A673 (cell line): Measurements from ENCODE around the gene OR1N1.
"Not testable (repeated sequence)": the region's sequence is repeated elsewhere in the genome, so short reads cannot be mapped to it uniquely, and the experiment has no call there.

ENCODE experiments used
- EZH2 ChIP-seq: fragments of 200-600 bp; sonication (generic); IDR thresholded peaks from 2 replicates; pipeline ENCODE4 v1.6.1; 2017; ENCODE audit warnings: borderline replicate concordance, low read depth, mild to moderate bottlenecking, mixed read lengths, antibody characterized with exemption, low read length; ENCODE audit not compliant: poor library complexity, severe bottlenecking
- TF ChIP-seq, protein P1 (sequence below): fragments of 300-800, 200-600 bp; sonication (generic); conservative IDR thresholded peaks from 2 replicates; pipeline ENCODE4 v1.5.1; 2017; ENCODE audit warnings: low read depth, mild to moderate bottlenecking, antibody characterized with exemption, low read length, moderate library complexity, mixed read lengths

DNA sequence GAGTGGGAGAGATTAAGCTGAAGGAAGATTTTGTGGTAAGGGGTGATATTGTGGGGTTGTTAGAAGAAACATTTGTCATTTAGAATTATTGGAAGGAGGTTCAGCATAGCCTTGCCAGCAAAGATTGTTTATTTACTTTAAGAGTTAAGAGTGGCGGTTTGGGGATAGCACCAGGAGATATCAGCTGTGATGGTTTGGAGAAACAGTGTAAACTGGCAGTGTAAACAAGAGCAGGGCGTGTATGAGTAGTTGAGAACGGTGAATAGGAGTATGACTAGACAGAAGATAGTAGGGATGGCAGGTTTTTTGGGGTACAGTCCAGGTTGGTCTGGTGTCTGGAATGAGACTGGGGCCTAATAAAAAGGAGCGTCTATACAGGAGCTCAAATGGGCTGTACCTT lies 4.1 kb upstream of the OR1N1 start:
- TF ChIP-seq, protein P1, sequence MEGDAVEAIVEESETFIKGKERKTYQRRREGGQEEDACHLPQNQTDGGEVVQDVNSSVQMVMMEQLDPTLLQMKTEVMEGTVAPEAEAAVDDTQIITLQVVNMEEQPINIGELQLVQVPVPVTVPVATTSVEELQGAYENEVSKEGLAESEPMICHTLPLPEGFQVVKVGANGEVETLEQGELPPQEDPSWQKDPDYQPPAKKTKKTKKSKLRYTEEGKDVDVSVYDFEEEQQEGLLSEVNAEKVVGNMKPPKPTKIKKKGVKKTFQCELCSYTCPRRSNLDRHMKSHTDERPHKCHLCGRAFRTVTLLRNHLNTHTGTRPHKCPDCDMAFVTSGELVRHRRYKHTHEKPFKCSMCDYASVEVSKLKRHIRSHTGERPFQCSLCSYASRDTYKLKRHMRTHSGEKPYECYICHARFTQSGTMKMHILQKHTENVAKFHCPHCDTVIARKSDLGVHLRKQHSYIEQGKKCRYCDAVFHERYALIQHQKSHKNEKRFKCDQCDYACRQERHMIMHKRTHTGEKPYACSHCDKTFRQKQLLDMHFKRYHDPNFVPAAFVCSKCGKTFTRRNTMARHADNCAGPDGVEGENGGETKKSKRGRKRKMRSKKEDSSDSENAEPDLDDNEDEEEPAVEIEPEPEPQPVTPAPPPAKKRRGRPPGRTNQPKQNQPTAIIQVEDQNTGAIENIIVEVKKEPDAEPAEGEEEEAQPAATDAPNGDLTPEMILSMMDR: not testable (repeated sequence)
- TF ChIP-seq EZH2: not testable (repeated sequence)
